ENCODE results near the gene IQCF5. TPM values are rescaled to one million over a fixed set of nuclear protein-coding genes. Genes with fewer than 3 reads are reported as not detected.

The IQCF5 gene
- total RNA-seq, 2 experiments from 2014 or later, result not detected

- no peaks in the 10 kb centered on the region for H4K20me1 ChIP-seq (ENCODE audit: insufficient read depth, low read length)
- no TSS peak for BruUV-seq (replicated peaks)
- H3K4me1 ChIP-seq (ENCODE audit: insufficient read depth, low read length, poor library complexity, severe bottlenecking), result no peaks in the 10 kb centered on the region
- H3K4me2 ChIP-seq (ENCODE audit: low read length), result no peak overlapping the region
- no peaks in the 10 kb centered on the region for H3K9me2 ChIP-seq (ENCODE audit: insufficient read depth, low read length)
- H3K79me2 ChIP-seq (ENCODE audit: insufficient read depth, low read depth, low read length), result no peaks in the 10 kb centered on the region
- no peaks in the 10 kb centered on the region for H3K36me3 ChIP-seq (ENCODE audit: insufficient read depth, low read length)
- H3K9me3 ChIP-seq (ENCODE audit: low read length), result no peaks in the 10 kb centered on the region
- no peak overlapping the region for H3K27ac ChIP-seq (ENCODE audit: low read depth, low read length, poor library complexity, severe bottlenecking)
- intact Hi-C loops (cut with micrococcal nuclease; ENCODE audit: unreplicated experiment), result no loop called here
- no peak overlapping the region for H3K4me3 ChIP-seq (ENCODE audit: low read depth, low read length, poor library complexity, severe bottlenecking)
- DNase-seq (ENCODE audit: low spot score), result no peak
- TF ChIP-seq, protein P1, sequence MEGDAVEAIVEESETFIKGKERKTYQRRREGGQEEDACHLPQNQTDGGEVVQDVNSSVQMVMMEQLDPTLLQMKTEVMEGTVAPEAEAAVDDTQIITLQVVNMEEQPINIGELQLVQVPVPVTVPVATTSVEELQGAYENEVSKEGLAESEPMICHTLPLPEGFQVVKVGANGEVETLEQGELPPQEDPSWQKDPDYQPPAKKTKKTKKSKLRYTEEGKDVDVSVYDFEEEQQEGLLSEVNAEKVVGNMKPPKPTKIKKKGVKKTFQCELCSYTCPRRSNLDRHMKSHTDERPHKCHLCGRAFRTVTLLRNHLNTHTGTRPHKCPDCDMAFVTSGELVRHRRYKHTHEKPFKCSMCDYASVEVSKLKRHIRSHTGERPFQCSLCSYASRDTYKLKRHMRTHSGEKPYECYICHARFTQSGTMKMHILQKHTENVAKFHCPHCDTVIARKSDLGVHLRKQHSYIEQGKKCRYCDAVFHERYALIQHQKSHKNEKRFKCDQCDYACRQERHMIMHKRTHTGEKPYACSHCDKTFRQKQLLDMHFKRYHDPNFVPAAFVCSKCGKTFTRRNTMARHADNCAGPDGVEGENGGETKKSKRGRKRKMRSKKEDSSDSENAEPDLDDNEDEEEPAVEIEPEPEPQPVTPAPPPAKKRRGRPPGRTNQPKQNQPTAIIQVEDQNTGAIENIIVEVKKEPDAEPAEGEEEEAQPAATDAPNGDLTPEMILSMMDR (conservative IDR thresholded peaks at IDR 0.05; ENCODE audit: low read length), result no peak
- TF ChIP-seq EZH2phosphoT487 (IDR thresholded peaks at IDR 0.05; ENCODE audit: borderline replicate concordance, low read depth, low read length), result no peak
- ChIA-PET POLR2A (no interaction called here), CTCF (ENCODE audit: unreplicated experiment) (no interaction called here)
- H2AFZ ChIP-seq (ENCODE audit: low read length), result no peak overlapping the region
Observed at GRCh38 chr3:51879937-51880336, 4.5 kb upstream of the IQCF5 start.

DNA sequence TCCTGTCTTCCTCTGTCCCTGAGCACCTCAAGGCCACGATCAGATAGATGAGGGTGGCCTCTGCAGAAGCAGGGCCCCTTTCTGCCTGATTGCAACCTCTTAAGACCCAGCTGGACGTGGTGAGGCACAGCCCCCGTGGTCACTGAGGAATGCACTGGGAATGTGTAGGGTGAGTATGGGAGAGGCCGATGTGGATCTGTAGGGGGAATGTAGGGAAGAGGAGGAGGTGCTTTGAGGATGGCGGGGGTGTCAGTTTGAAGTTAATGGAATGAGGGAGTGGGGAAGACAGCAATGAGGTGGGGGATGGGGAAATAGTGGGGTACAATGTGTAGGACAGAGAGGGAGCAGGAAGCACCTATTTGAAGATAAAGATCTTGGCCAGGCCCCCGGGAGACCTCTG lies 785 bp upstream of the IQCF5 start:
- Histone ChIP-seq H3K9me2 (ENCODE audit: insufficient read depth, low read length) (no peaks in the 10 kb centered on the region), H3K79me2 (ENCODE audit: insufficient read depth, low read depth, low read length) (no peaks in the 10 kb centered on the region), H2AFZ (ENCODE audit: low read length) (no peak overlapping the region), H3K4me2 (ENCODE audit: low read length) (no peak overlapping the region), H3K4me3 (ENCODE audit: low read depth, low read length, poor library complexity, severe bottlenecking) (no peak overlapping the region), H4K20me1 (ENCODE audit: insufficient read depth, low read length) (no peaks in the 10 kb centered on the region), H3K36me3 (ENCODE audit: insufficient read depth, low read length) (no peaks in the 10 kb centered on the region), H3K27ac (ENCODE audit: low read depth, low read length, poor library complexity, severe bottlenecking) (no peak overlapping the region), H3K4me1 (ENCODE audit: insufficient read depth, low read length, poor library complexity, severe bottlenecking) (no peaks in the 10 kb centered on the region), H3K9me3 (ENCODE audit: low read length) (no peaks in the 10 kb centered on the region)
- POLR2A ChIA-PET, result no interaction called here
- CTCF ChIA-PET (ENCODE audit: unreplicated experiment), result no interaction called here
- DNase-seq (ENCODE audit: low spot score), result no peak
- BruUV-seq (replicated peaks), result no TSS peak
- intact Hi-C loops (cut with micrococcal nuclease; ENCODE audit: unreplicated experiment), result no loop called here
- TF ChIP-seq, protein P1 (conservative IDR thresholded peaks at IDR 0.05; ENCODE audit: low read length), result no peak
- TF ChIP-seq EZH2phosphoT487 (IDR thresholded peaks at IDR 0.05; ENCODE audit: borderline replicate concordance, low read depth, low read length), result no peak

DNA sequence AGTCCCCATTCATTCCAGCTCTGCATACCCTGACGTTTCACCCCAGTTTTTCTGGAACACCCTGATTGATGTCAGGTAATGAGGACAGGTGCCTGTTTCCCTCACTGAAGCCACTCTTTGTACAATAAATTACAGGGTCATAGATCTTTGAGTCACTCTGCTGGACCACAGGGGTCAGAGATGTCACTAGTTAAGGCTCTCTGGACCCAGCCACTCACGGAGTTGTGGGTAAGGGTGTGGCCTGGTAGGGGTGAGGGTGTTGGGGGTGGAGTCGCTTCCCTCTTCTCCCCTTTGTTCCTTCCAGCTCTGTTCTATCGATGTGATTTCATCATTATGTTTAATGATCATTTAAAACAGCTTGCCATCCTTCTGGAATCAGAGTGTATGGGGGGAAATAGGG lies 512 bp downstream of the IQCF5 start:
- Histone ChIP-seq H3K9me3 (ENCODE audit: low read length) (no peaks in the 10 kb centered on the region), H3K9me2 (ENCODE audit: insufficient read depth, low read length) (no peaks in the 10 kb centered on the region), H3K79me2 (ENCODE audit: insufficient read depth, low read depth, low read length) (no peaks in the 10 kb centered on the region), H3K27ac (ENCODE audit: low read depth, low read length, poor library complexity, severe bottlenecking) (no peak overlapping the region), H3K36me3 (ENCODE audit: insufficient read depth, low read length) (no peaks in the 10 kb centered on the region), H3K4me2 (ENCODE audit: low read length) (no peak overlapping the region), H4K20me1 (ENCODE audit: insufficient read depth, low read length) (no peaks in the 10 kb centered on the region), H2AFZ (ENCODE audit: low read length) (no peak overlapping the region), H3K4me3 (ENCODE audit: low read depth, low read length, poor library complexity, severe bottlenecking) (no peak overlapping the region), H3K4me1 (ENCODE audit: insufficient read depth, low read length, poor library complexity, severe bottlenecking) (no peaks in the 10 kb centered on the region)
- ChIA-PET POLR2A (interaction anchor here (0.7 kb wide), 1 partner anchor 1228 kb away, joined by 6 read pairs; no protein-coding TSS in a partner anchor), CTCF (ENCODE audit: unreplicated experiment) (no interaction called here)
- BruUV-seq (replicated peaks), result no TSS peak
- no peak for DNase-seq (ENCODE audit: low spot score)
- intact Hi-C loops (cut with micrococcal nuclease; ENCODE audit: unreplicated experiment), result no loop called here
- TF ChIP-seq, protein P1 (conservative IDR thresholded peaks at IDR 0.05; ENCODE audit: low read length), result no peak
- TF ChIP-seq EZH2phosphoT487 (IDR thresholded peaks at IDR 0.05; ENCODE audit: borderline replicate concordance, low read depth, low read length), result no peak

Measured in OCI-LY7 (cell line).